ENCODE results near the gene MATK.

The MATK gene

GRCh38 chr19:3808420-3809143 is 22.4 kb upstream of the MATK start:
- FAIRE-seq (no peak), DNase-seq (ENCODE audit: insufficient read length, low spot score) (no peak)
- TF ChIP-seq POLR2A (IDR thresholded peaks at IDR 0.05; ENCODE audit: low read depth, low read length): no peak

- FAIRE-seq: no peak
- DNase-seq (ENCODE audit: insufficient read length, low spot score): no peak
- TF ChIP-seq POLR2A (IDR thresholded peaks at IDR 0.05; ENCODE audit: low read depth, low read length): no peak
Measured at GRCh38 chr19:3807574-3808354, 21.6 kb upstream of the MATK start.

- TF ChIP-seq POLR2A (IDR thresholded peaks at IDR 0.05; ENCODE audit: low read depth, low read length): no peak
- FAIRE-seq (no peak), DNase-seq (ENCODE audit: insufficient read length, low spot score) (no peak)
Measured at GRCh38 chr19:3807131-3807480, 20.9 kb upstream of the MATK start.

- no peak for FAIRE-seq
- DNase-seq (ENCODE audit: insufficient read length, low spot score): no peak
Measured at GRCh38 chr19:3805859-3806258, 19.7 kb upstream of the MATK start.

GRCh38 chr19:3804429-3804828 is 18.2 kb upstream of the MATK start:
- FAIRE-seq (no peak), DNase-seq (ENCODE audit: insufficient read length, low spot score) (no peak)
- TF ChIP-seq POLR2A (IDR thresholded peaks at IDR 0.05; ENCODE audit: low read depth, low read length): no peak

More at GRCh38 chr19:3805859-3806258, 19.7 kb upstream of the MATK start:
- no peak for TF ChIP-seq POLR2A (IDR thresholded peaks at IDR 0.05; ENCODE audit: low read depth, low read length)

- DNase-seq (ENCODE audit: insufficient read length, low spot score) (no peak), FAIRE-seq (no peak)
- TF ChIP-seq POLR2A (IDR thresholded peaks at IDR 0.05; ENCODE audit: low read depth, low read length): no peak
Measured at GRCh38 chr19:3803986-3804385, 17.8 kb upstream of the MATK start.

GRCh38 chr19:3803114-3803888 is 17.1 kb upstream of the MATK start:
- FAIRE-seq: no peak
- TF ChIP-seq POLR2A (IDR thresholded peaks at IDR 0.05; ENCODE audit: low read depth, low read length): no peak
- no peak for DNase-seq (ENCODE audit: insufficient read length, low spot score)

GRCh38 chr19:3801412-3802096 is 15.4 kb upstream of the MATK start:
- FAIRE-seq (no peak), DNase-seq (ENCODE audit: insufficient read length, low spot score) (no peak)
- no peak for TF ChIP-seq POLR2A (IDR thresholded peaks at IDR 0.05; ENCODE audit: low read depth, low read length)

GRCh38 chr19:3800996-3801395 is 14.8 kb upstream of the MATK start:
- no peak for FAIRE-seq
- no peak for DNase-seq (ENCODE audit: insufficient read length, low spot score)
- no peak for TF ChIP-seq POLR2A (IDR thresholded peaks at IDR 0.05; ENCODE audit: low read depth, low read length)

- FAIRE-seq: no peak
- DNase-seq (ENCODE audit: insufficient read length, low spot score): no peak
- no peak for TF ChIP-seq POLR2A (IDR thresholded peaks at IDR 0.05; ENCODE audit: low read depth, low read length)
Measured at GRCh38 chr19:3798137-3798536, 12.0 kb upstream of the MATK start.

- no peak for TF ChIP-seq POLR2A (IDR thresholded peaks at IDR 0.05; ENCODE audit: low read depth, low read length)
- no peak for DNase-seq (ENCODE audit: insufficient read length, low spot score)
- no peak for FAIRE-seq
Measured at GRCh38 chr19:3796358-3796757, 10.2 kb upstream of the MATK start.

- no peak for TF ChIP-seq POLR2A (IDR thresholded peaks at IDR 0.05; ENCODE audit: low read depth, low read length)
- DNase-seq (ENCODE audit: insufficient read length, low spot score) (no peak), FAIRE-seq (no peak)
Measured at GRCh38 chr19:3793799-3794198, 7.6 kb upstream of the MATK start.

- TF ChIP-seq POLR2A (IDR thresholded peaks at IDR 0.05; ENCODE audit: low read depth, low read length): no peak
- no peak for FAIRE-seq
- DNase-seq (ENCODE audit: insufficient read length, low spot score): no peak
Measured at GRCh38 chr19:3792114-3792513, 5.9 kb upstream of the MATK start.

- FAIRE-seq (no peak), DNase-seq (ENCODE audit: insufficient read length, low spot score) (no peak)
- no peak for TF ChIP-seq POLR2A (IDR thresholded peaks at IDR 0.05; ENCODE audit: low read depth, low read length)
Measured at GRCh38 chr19:3790941-3791340, 4.8 kb upstream of the MATK start.

All from H54 (cell line).